Keratinocyte (primary cell): ENCODE measurements around the gene PIK3AP1.

Experiments
- CTCF ChIP-seq, 3 experiments: IDR thresholded peaks in 1 of 3; conservative IDR thresholded peaks in 1 of 3; optimal IDR thresholded peaks in 1 of 3; 2 replicates in 2 of 3; 3 replicates in 1 of 3; pipeline versions ENCODE3 to v1.5.1; 2011; ENCODE audit warnings: low read length in 3 of 3, mild to moderate bottlenecking in 3 of 3, moderate library complexity in 2 of 3, control low read depth in 1 of 3, inconsistent platforms in 1 of 3; ENCODE audit not compliant: insufficient read depth in 2 of 3; ENCODE audit errors: extremely low read depth in 1 of 3
- EZH2 ChIP-seq: IDR thresholded peaks from one replicate; pipeline ENCODE4 v1.6.1; 2012; ENCODE audit warnings: inconsistent platforms, mild to moderate bottlenecking, low read length, moderate library complexity

GRCh38 chr10:96632974-96633710 is 87.2 kb downstream of the PIK3AP1 start:
- no peak for TF ChIP-seq CTCF (optimal IDR thresholded peaks at IDR 0.05 in 1 of 3, IDR thresholded peaks at IDR 0.05 in 1 of 3, conservative IDR thresholded peaks at IDR 0.05 in 1 of 3; ENCODE audit: extremely low read depth in 1 of 3, insufficient read depth in 2 of 3, low read length in 3 of 3)
- TF ChIP-seq EZH2, result no peak
